Panc1 (cell line): Measurements from ENCODE around the gene VAMP8. TPM values are rescaled to one million over a fixed set of nuclear protein-coding genes. Genes with fewer than 3 reads are reported as not detected.
A peak's percentile ranks its signal among the peaks of the same experiment; 100 is the strongest.
"Not testable (repeated sequence)": the region's sequence is repeated elsewhere in the genome, so short reads cannot be mapped to it uniquely, and the experiment has no call there.

Experiments used
- ATAC-seq: fragments of 200-7000 bp; cut with Tn5 transposase; 2 replicates; pipeline ENCODE4 v1.9.1; 2020; ENCODE audit warnings: mild to moderate bottlenecking, moderate library complexity
- BruUV-seq: library from RNA; stranded (reverse); fragments of 400-500 nt; replicated peaks from 2 replicates; lab custom pipeline; 2021; lab: Mats Ljungman, UMichigan
- CTCF ChIA-PET: fragments of 300-600 bp; sonication (Branson Sonifier 250); formaldehyde crosslinking; loops from one replicate; lab custom pipeline; 2022; ENCODE audit warnings: antibody characterized with exemption; lab: Charles Lee
- POLR2A ChIA-PET: fragments of 300-600 bp; sonication (Branson Sonifier 250); formaldehyde crosslinking; loops from one replicate; lab custom pipeline; 2022; ENCODE audit warnings: antibody characterized with exemption; lab: Charles Lee
- DNase-seq: peaks from one replicate; pipeline ENCODE4 v3.0.0-alpha.2; 2010; ENCODE audit warnings: low read depth, low spot score
- H3K27ac ChIP-seq: 2 replicates; pipeline ENCODE4 v1.5.1; 2011; ENCODE audit warnings: mild to moderate bottlenecking, low read length, inconsistent platforms
- H3K27me3 ChIP-seq: fragments of 200-500 bp; sonication (Bioruptor generic); 2 replicates; pipeline ENCODE4 v1.6.0; 2014; ENCODE audit warnings: low read length, inconsistent platforms; ENCODE audit not compliant: control insufficient read depth, insufficient read depth
- H3K36me3 ChIP-seq: fragments of 200-500 bp; sonication (Bioruptor generic); 2 replicates; pipeline ENCODE4 v1.5.1; 2014; ENCODE audit warnings: inconsistent platforms, mild to moderate bottlenecking, low read length, moderate library complexity; ENCODE audit not compliant: control insufficient read depth, insufficient read depth
- H3K4me1 ChIP-seq: 2 replicates; pipeline ENCODE4 v1.5.1; 2011; ENCODE audit warnings: inconsistent platforms, mild to moderate bottlenecking, low read length, moderate library complexity; ENCODE audit not compliant: control insufficient read depth, insufficient read depth
- H3K4me3 ChIP-seq, 2 experiments: 2 replicates each; pipeline ENCODE4 v1.5.1; 2011 to 2012; ENCODE audit warnings: low read depth in 2 of 2, low read length in 2 of 2, mild to moderate bottlenecking in 2 of 2, inconsistent platforms in 1 of 2, moderate library complexity in 1 of 2
- H3K9me3 ChIP-seq: fragments of 200-500 bp; sonication (Bioruptor generic); 2 replicates; pipeline ENCODE4 v1.5.1; 2014; ENCODE audit warnings: low read depth, mild to moderate bottlenecking, inconsistent platforms, low read length, moderate library complexity; ENCODE audit not compliant: control insufficient read depth, insufficient read depth
- POLR2AphosphoS5 ChIP-seq: IDR thresholded peaks from 2 replicates; pipeline ENCODE4 v1.6.1; 2012; ENCODE audit warnings: mild to moderate bottlenecking, low read depth, low read length, moderate library complexity
- SIN3A ChIP-seq: IDR thresholded peaks from 2 replicates; pipeline ENCODE4 v1.6.1; 2012; ENCODE audit warnings: low read depth, mild to moderate bottlenecking, low read length, moderate library complexity, borderline replicate concordance; ENCODE audit not compliant: insufficient read depth
- TCF7L2 ChIP-seq: IDR thresholded peaks from 2 replicates; pipeline ENCODE4 v1.6.1; 2011; ENCODE audit warnings: mild to moderate bottlenecking, low read depth, low read length, inconsistent platforms
- in situ Hi-C: cut with HindIII; loops from 2 replicates; pipeline ENCODE4 v1.10.0; 2016; ENCODE audit warnings: low sequenced_read_pairs, low pct_unique_long_range_greater_than_20kb
- intact Hi-C: fragments of 100-400 bp; cut with micrococcal nuclease; formaldehyde crosslinking; loops from one replicate; pipeline ENCODE4 v1.10.0; 2022; ENCODE audit not compliant: unreplicated experiment
- total RNA-seq: library from RNA; stranded (reverse); gene quantifications from one replicate; pipeline ENCODE4 v1.2.1, GENCODE V29; 2021; ENCODE audit not compliant: unreplicated experiment
- TF ChIP-seq, protein P1 (sequence below), 2 experiments: IDR thresholded peaks; 2 replicates each; pipeline ENCODE4 v1.6.1; 2011 to 2012; ENCODE audit warnings: low read depth in 2 of 2, control low read depth in 1 of 2, low read length in 1 of 2, mild to moderate bottlenecking in 1 of 2, moderate library complexity in 1 of 2; ENCODE audit not compliant: insufficient read depth in 1 of 2
- TF ChIP-seq, protein P2 (sequence below): fragments of 450-650 bp; IDR thresholded peaks from 2 replicates; pipeline ENCODE4 v1.5.1; 2017; ENCODE audit warnings: mild to moderate bottlenecking

The VAMP8 gene
- total RNA-seq, 1 experiment from 2014 or later, result 93.2 TPM

DNA sequence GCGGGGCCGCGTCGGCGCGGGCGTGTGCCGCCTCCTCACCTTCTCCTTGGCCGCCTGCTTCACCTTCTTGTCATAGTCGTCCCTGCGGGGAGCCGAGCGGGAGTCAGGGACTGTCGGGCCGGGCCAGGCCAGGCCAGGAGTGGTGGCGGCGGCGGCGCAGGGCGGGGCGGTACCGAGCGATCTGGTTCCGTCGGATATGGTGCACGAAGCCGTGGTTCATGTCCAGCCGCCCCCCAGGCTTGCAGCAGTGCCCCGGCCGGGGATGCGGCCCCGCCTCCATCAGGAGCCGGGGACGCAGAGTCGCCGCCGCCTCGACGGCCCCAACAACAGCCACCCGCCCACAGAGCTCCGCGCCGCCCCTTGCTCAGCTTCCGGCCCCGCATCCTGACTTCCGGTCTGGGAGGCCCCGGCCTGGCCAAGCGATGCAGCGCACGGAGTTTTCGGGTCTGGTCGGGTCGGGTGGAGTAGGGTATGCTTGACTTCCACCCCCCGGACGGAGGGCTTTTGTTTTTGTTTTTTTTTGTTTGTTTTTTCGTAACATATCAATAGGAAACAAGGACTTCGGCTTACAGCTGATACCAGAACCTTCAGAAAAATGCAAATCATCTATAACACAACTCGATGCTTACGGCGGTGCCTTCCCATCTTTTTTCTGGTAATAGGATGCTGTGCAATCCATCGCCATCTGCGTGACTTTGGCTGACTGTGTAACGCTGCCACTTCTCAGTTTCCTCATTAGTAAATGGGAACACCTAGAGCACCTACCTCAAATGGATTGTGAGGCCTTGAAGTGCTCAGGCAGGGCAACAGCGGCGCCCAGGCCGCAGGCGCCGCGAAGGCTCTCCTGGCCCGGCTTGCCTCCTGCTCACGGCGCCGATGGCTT lies 34.6 kb downstream of the VAMP8 start, which contains the start of gene C2orf68:
Gene C2orf68, minus strand, starts transcription at position 362 of the 883 bp plus-strand sequence. Its CDS starts 82 bp downstream, at position 280.
- ChIA-PET POLR2A (interaction anchor here (0.7 kb wide), 1 partner anchor 120 kb away, joined by 3 read pairs; no protein-coding TSS in a partner anchor), CTCF (interaction anchor here (0.6 kb wide), 1 partner anchor 8 kb away, joined by 4 read pairs; no protein-coding TSS in a partner anchor)
- Histone ChIP-seq H3K27me3 (no peaks in the 10 kb centered on the region), H3K27ac (peak within 1 kb of the TSS; percentile 92), H3K4me1 (no peaks in the 10 kb centered on the region; the same call in 1 of the 2 replicates), H3K9me3 (no peaks in the 10 kb centered on the region), H3K36me3 (peaks cover 6% of the 10 kb centered on the region), H3K4me3 (peak within 1 kb of the TSS; percentile 68 to 76)
- TF ChIP-seq POLR2AphosphoS5, result peak; percentile 96
- TF ChIP-seq, protein P1, sequence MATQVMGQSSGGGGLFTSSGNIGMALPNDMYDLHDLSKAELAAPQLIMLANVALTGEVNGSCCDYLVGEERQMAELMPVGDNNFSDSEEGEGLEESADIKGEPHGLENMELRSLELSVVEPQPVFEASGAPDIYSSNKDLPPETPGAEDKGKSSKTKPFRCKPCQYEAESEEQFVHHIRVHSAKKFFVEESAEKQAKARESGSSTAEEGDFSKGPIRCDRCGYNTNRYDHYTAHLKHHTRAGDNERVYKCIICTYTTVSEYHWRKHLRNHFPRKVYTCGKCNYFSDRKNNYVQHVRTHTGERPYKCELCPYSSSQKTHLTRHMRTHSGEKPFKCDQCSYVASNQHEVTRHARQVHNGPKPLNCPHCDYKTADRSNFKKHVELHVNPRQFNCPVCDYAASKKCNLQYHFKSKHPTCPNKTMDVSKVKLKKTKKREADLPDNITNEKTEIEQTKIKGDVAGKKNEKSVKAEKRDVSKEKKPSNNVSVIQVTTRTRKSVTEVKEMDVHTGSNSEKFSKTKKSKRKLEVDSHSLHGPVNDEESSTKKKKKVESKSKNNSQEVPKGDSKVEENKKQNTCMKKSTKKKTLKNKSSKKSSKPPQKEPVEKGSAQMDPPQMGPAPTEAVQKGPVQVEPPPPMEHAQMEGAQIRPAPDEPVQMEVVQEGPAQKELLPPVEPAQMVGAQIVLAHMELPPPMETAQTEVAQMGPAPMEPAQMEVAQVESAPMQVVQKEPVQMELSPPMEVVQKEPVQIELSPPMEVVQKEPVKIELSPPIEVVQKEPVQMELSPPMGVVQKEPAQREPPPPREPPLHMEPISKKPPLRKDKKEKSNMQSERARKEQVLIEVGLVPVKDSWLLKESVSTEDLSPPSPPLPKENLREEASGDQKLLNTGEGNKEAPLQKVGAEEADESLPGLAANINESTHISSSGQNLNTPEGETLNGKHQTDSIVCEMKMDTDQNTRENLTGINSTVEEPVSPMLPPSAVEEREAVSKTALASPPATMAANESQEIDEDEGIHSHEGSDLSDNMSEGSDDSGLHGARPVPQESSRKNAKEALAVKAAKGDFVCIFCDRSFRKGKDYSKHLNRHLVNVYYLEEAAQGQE (IDR thresholded peaks at IDR 0.05; ENCODE audit: insufficient read depth in 1 of 2, low read depth in 2 of 2, low read length in 1 of 2), result no peak
- in situ Hi-C loops, result no loop called here
- intact Hi-C loops, result no loop called here
- BruUV-seq, result TSS peak; percentile 89
- peak; percentile 65 for DNase-seq
- peak; percentile 93 for ATAC-seq

DNA sequence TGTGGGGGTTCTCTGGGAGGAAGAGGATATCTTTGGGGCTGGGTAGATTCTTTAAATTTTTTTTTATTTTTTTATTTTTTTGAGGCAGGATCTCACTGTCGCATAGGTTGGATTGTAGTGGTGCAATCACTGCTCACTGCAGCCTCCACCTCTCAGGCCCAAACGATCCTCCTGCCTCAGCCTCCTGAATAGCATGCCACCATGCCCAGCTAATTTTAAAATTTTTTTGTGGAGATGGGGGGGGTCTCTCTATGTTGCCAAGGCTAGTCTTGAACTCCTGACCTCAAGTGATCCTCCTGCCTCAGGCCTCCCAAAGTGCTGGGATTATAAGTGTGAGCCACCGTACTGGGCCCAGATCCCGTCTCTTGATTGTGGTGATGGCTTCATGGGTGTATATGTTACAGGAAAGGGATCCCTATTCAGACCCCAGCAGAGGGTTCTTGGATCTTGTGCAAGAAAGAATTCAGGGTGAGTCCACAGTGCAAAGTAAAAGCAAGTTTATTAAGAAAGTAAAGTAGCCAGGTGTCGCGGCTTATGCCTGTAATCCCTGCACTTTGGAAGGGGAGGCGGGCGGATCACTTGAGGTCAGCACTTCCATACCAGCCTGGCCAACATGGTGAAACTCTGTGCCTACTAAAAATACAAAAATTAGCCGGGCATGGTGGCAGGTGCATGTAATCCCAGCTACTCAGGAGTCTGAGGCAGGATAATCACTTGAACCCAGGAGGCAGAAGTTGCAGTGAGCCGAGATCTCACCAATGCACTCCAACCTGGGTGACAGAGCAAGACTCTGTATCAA lies 36.5 kb downstream of the VAMP8 start:
- intact Hi-C loops, result no loop called here
- CTCF ChIA-PET, result no interaction called here
- POLR2A ChIA-PET, result no interaction called here

DNA sequence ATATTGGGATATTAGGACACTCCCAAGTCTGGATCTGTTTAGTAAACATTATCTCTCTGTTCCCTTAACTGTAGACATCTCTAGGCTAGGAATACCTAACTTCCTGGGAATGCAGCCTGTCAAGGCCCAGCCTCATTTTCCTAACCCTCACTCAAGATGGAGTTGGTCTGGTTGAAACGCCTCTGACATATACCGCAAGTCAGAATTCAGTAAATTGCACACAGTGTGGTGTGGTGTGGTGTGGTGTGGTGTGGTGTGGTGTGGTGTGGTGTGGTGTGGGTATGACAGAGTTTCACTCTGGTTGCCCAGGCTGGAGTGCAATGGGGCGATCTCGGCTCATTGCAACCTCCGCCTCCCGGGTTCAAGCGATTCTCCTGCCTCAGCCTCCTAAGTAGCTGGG lies 37.4 kb downstream of the VAMP8 start:
- intact Hi-C loops, H3K9me3 ChIP-seq, BruUV-seq, POLR2A ChIA-PET, in situ Hi-C loops, DNase-seq, H3K4me3 ChIP-seq, H3K27me3 ChIP-seq, ATAC-seq, H3K36me3 ChIP-seq, H3K4me1 ChIP-seq, CTCF ChIA-PET, H3K27ac ChIP-seq: not testable (repeated sequence)

More for the DNA sequence above, 36.5 kb downstream of the VAMP8 start:
- TF ChIP-seq, protein P2, sequence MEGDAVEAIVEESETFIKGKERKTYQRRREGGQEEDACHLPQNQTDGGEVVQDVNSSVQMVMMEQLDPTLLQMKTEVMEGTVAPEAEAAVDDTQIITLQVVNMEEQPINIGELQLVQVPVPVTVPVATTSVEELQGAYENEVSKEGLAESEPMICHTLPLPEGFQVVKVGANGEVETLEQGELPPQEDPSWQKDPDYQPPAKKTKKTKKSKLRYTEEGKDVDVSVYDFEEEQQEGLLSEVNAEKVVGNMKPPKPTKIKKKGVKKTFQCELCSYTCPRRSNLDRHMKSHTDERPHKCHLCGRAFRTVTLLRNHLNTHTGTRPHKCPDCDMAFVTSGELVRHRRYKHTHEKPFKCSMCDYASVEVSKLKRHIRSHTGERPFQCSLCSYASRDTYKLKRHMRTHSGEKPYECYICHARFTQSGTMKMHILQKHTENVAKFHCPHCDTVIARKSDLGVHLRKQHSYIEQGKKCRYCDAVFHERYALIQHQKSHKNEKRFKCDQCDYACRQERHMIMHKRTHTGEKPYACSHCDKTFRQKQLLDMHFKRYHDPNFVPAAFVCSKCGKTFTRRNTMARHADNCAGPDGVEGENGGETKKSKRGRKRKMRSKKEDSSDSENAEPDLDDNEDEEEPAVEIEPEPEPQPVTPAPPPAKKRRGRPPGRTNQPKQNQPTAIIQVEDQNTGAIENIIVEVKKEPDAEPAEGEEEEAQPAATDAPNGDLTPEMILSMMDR, result no peak
- TF ChIP-seq POLR2AphosphoS5 (no peak), TCF7L2 (no peak), SIN3A (no peak)
- TF ChIP-seq, protein P1 (IDR thresholded peaks at IDR 0.05; ENCODE audit: insufficient read depth in 1 of 2, low read depth in 2 of 2, low read length in 1 of 2), result no peak
- Histone ChIP-seq H3K9me3 (no peaks in the 10 kb centered on the region), H3K36me3 (peaks cover 3% of the 10 kb centered on the region; the same call in 1 of the 2 replicates), H3K27ac (no peak overlapping the region), H3K27me3 (no peaks in the 10 kb centered on the region), H3K4me1 (peaks cover 7% of the 10 kb centered on the region), H3K4me3 (no peak overlapping the region)
- no TSS peak for BruUV-seq
- in situ Hi-C loops, result no loop called here
- ATAC-seq (no peak), DNase-seq (no peak)
